IgD-negative memory B cell (primary cell): ENCODE measurements around the gene ROBO2. TPM values are rescaled to one million over a fixed set of nuclear protein-coding genes. Genes with fewer than 3 reads are reported as not detected.

Source experiments
- H3K27ac Mint-ChIP-seq, 3 donors: one replicate each; pipeline ENCODE4 v1.8.0; 2020 to 2022; ENCODE audit warnings: mild to moderate bottlenecking in 3 of 3, mixed read lengths in 3 of 3, moderate library complexity in 1 of 3
- H3K27me3 Mint-ChIP-seq: one replicate; pipeline ENCODE4 v1.8.0; 2021; ENCODE audit warnings: mixed read lengths
- H3K36me3 Mint-ChIP-seq: one replicate; pipeline ENCODE4 v1.8.0; 2020; ENCODE audit warnings: mild to moderate bottlenecking, mixed read lengths
- H3K4me1 Mint-ChIP-seq, 3 donors: one replicate each; pipeline ENCODE4 v1.8.0; 2020 to 2022; ENCODE audit warnings: mixed read lengths in 3 of 3, mild to moderate bottlenecking in 1 of 3
- H3K4me3 Mint-ChIP-seq, 4 donors: one replicate each; pipeline ENCODE4 v1.8.0; 2020 to 2022; ENCODE audit warnings: mild to moderate bottlenecking in 4 of 4, mixed read lengths in 4 of 4, moderate library complexity in 3 of 4
- H3K9me3 Mint-ChIP-seq, 3 donors: one replicate each; pipeline ENCODE4 v1.8.0; 2020 to 2021; ENCODE audit warnings: mixed read lengths in 3 of 3, mild to moderate bottlenecking in 1 of 3
- polyA plus RNA-seq: library from polyadenylated mRNA; unstranded; fragments of 300-500 nt; fragmentation: Illumina TruSeq; gene quantifications from one replicate; pipeline ENCODE4 v1.2.3, GENCODE V29; 2021

The ROBO2 gene
- polyA plus RNA-seq, 1 donor from 2014 or later: not detected

GRCh38 chr3:77467702-77468625 lies 428.1 kb downstream of the ROBO2 start:
- H3K4me1 Mint-ChIP-seq: no peaks in the 10 kb centered on the region
- no peak overlapping the region for H3K4me3 Mint-ChIP-seq
- no peaks in the 10 kb centered on the region for H3K36me3 Mint-ChIP-seq
- no peaks in the 10 kb centered on the region for H3K27me3 Mint-ChIP-seq
- H3K27ac Mint-ChIP-seq: no peak overlapping the region
- H3K9me3 Mint-ChIP-seq: peaks cover 0 to 22% (median 4%) of the 10 kb centered on the region in 3 donors

DNA sequence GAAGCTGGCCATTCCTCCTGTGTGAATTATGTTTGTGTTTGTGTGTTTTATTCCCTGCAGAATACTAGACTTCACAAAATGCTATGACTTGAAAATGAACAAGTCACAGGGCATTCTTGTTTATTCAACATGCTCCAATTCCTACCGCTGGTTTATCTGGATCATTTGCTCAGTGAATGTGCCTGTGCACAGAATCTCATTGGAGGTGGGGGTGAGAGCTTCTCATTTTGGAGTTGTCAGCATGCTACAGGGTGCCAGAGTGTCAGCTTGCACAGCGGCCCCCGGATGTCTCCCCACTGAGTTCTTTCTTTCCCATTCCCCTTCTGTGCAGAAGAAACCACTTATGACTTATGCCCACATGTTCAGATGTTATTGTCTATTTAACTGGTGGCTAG lies 428.7 kb downstream of the ROBO2 start:
- H3K4me3 Mint-ChIP-seq: no peak overlapping the region
- no peaks in the 10 kb centered on the region for H3K4me1 Mint-ChIP-seq
- no peaks in the 10 kb centered on the region for H3K36me3 Mint-ChIP-seq
- H3K9me3 Mint-ChIP-seq: peaks cover 0 to 23% (median 5%) of the 10 kb centered on the region in 3 donors
- no peak overlapping the region for H3K27ac Mint-ChIP-seq
- no peaks in the 10 kb centered on the region for H3K27me3 Mint-ChIP-seq

- H3K27me3 Mint-ChIP-seq: no peaks in the 10 kb centered on the region
- H3K4me1 Mint-ChIP-seq: no peaks in the 10 kb centered on the region
- H3K36me3 Mint-ChIP-seq: no peaks in the 10 kb centered on the region
- H3K4me3 Mint-ChIP-seq: no peak overlapping the region
- H3K9me3 Mint-ChIP-seq: peaks cover 3 to 14% (median 6%) of the 10 kb centered on the region in 3 donors
- no peak overlapping the region for H3K27ac Mint-ChIP-seq
These were observed 435.6 kb downstream of the ROBO2 start for GRCh38 chr3:77475507-77475906.

DNA sequence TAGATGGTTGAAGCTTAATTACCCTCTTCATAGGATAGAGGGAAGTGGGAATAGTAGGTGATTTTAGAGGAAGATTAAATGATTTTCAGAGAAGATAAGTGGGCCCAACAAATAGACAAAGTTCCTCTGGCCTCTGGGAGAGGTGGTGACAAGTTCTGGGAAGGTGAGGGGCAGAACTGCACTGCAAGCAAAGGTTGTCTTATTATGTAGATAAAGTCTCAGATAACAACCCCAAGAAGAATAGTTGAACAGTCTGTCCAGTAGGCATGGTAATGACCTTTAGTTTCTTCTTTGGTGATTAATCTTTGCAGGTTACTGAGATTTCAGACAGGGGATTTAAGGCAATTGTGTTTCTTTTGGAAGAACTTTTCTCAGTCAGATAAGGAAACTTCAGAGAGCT lies 439.1 kb downstream of the ROBO2 start:
- Mint-ChIP-seq H3K4me3 (no peak overlapping the region), H3K9me3 (peaks cover 2 to 6% (median 3%) of the 10 kb centered on the region in 3 donors), H3K36me3 (no peaks in the 10 kb centered on the region), H3K27ac (no peak overlapping the region), H3K27me3 (no peaks in the 10 kb centered on the region), H3K4me1 (no peaks in the 10 kb centered on the region)

GRCh38 chr3:77489216-77489615 lies 449.3 kb downstream of the ROBO2 start:
- Mint-ChIP-seq H3K27me3 (no peaks in the 10 kb centered on the region), H3K4me1 (no peaks in the 10 kb centered on the region), H3K9me3 (peaks cover 8 to 22% (median 8%) of the 10 kb centered on the region in 3 donors), H3K36me3 (no peaks in the 10 kb centered on the region), H3K4me3 (no peak overlapping the region), H3K27ac (no peak overlapping the region)

DNA sequence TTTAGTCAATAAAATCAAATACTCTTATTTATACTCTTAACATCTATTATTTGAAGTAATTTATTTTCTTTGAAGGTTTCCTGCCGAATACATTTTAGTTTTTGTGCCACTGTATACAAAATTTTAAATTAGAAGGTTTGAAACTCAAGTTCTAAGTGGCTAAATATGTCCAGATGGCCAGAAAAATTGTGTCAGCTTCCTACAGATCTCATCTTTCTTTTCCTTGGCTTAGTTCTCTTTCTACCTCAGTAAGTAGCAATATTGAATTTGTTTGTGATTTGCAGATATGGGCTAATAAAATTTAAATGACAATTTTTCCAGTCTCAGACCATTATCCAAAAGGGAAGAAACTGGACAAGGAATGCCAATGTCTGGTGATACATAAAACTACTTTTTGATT lies 452.1 kb downstream of the ROBO2 start:
- no peaks in the 10 kb centered on the region for H3K36me3 Mint-ChIP-seq
- no peak overlapping the region for H3K4me3 Mint-ChIP-seq
- H3K9me3 Mint-ChIP-seq: peaks cover 3 to 6% (median 4%) of the 10 kb centered on the region in 3 donors

DNA sequence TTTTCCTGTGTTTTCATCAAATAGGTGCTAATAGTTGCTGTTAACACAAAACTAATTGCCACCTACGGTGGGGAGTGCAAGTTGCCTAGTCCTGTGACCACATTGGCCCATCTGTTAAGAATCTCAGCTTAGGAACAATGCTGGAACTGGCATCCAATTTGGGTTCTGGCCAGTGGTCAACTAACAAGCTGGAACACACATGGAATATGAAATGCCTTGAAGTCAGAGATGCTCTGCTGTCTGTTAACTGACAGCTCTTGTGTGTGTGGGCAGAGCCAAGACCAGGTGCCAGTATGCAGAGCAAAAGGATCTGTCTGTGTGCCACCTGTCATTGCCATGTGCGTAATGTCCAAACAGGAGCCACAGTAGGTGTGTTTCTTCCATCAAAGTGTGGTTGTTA lies 460.8 kb downstream of the ROBO2 start:
- Mint-ChIP-seq H3K27me3 (no peaks in the 10 kb centered on the region), H3K36me3 (no peaks in the 10 kb centered on the region), H3K27ac (no peak overlapping the region), H3K4me1 (no peaks in the 10 kb centered on the region), H3K4me3 (no peak overlapping the region), H3K9me3 (peaks cover 0 to 7% (median 3%) of the 10 kb centered on the region in 3 donors)

More for the DNA sequence above, 452.1 kb downstream of the ROBO2 start:
- Mint-ChIP-seq H3K4me1 (no peaks in the 10 kb centered on the region), H3K27ac (no peak overlapping the region), H3K27me3 (no peaks in the 10 kb centered on the region)

DNA sequence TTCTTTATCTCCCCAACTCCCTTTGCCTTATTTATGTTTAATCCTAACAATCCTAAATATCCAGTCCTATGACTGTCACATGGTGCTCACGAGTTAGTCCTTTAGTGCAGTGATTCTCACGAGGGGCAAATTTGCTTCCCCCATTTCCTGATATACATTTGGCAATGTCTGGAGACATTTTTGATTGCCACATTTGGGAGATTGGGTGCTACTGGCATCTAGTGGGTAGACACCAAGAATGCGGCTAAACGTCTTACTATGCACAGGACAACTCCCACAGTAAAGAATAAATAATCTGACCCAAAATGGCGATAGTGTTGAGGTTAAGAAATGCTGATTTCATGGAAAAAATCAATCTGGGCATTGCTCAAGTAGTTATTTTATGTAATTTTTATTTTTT lies 466.5 kb downstream of the ROBO2 start:
- peaks cover 0 to 15% (median 2%) of the 10 kb centered on the region in 3 donors for H3K9me3 Mint-ChIP-seq
- H3K27me3 Mint-ChIP-seq: no peaks in the 10 kb centered on the region
- H3K27ac Mint-ChIP-seq: no peak overlapping the region
- no peak overlapping the region for H3K4me3 Mint-ChIP-seq
- H3K4me1 Mint-ChIP-seq: no peaks in the 10 kb centered on the region
- no peaks in the 10 kb centered on the region for H3K36me3 Mint-ChIP-seq

DNA sequence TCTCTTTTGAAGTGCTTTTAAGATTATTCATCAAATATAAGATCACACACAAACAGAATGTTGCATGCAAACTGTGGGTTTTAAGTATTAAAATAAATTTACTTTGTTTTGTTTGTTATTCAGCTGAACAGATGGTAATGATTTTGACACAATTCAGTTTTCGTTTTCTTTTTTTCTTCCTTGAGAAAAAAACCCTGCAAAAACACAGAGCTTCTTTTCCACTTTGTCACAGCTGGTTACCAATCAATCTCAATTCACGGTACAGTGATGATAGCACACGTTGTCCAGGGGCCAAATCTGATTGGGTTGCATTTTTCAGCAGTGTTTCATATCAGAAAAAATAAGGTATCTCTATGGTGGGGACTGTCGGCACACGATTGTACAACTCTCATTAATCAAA lies 473.6 kb downstream of the ROBO2 start:
- Mint-ChIP-seq H3K4me3 (no peak overlapping the region), H3K9me3 (peaks cover 0 to 17% (median 2%) of the 10 kb centered on the region in 3 donors), H3K4me1 (no peaks in the 10 kb centered on the region), H3K27me3 (no peaks in the 10 kb centered on the region), H3K36me3 (no peaks in the 10 kb centered on the region), H3K27ac (peak overlapping the region in 1 of 3 donors; percentile 39)

GRCh38 chr3:77514766-77515165 lies 474.9 kb downstream of the ROBO2 start:
- no peaks in the 10 kb centered on the region for H3K36me3 Mint-ChIP-seq

DNA sequence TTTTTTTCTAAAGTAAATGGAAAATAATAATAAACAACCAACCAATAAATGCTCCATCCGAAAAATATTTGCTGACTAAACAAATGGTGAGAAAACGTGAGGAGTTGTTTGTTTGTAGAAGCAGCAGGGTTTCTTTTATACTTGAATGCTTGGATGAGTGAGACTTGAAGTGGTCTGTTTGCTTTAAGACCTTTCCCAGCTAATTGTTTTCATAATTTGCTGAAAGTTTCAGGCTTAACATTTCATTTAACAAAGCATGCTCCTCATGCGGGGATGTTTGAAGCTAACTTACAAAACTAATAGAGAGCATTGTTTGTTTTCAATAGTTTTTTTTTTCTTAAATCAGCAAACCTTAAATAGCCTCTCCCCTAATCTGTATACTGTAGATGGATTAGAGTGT lies 484.6 kb downstream of the ROBO2 start:
- Mint-ChIP-seq H3K4me1 (no peaks in the 10 kb centered on the region), H3K4me3 (no peak overlapping the region), H3K27me3 (no peaks in the 10 kb centered on the region), H3K27ac (no peak overlapping the region), H3K36me3 (no peaks in the 10 kb centered on the region), H3K9me3 (peaks cover 5 to 20% (median 8%) of the 10 kb centered on the region in 3 donors)

More at GRCh38 chr3:77514766-77515165, 474.9 kb downstream of the ROBO2 start:
- H3K9me3 Mint-ChIP-seq: peaks cover 0 to 20% (median 3%) of the 10 kb centered on the region in 3 donors
- H3K27me3 Mint-ChIP-seq: no peaks in the 10 kb centered on the region
- H3K4me3 Mint-ChIP-seq: no peak overlapping the region
- no peaks in the 10 kb centered on the region for H3K4me1 Mint-ChIP-seq
- H3K27ac Mint-ChIP-seq: no peak overlapping the region

DNA sequence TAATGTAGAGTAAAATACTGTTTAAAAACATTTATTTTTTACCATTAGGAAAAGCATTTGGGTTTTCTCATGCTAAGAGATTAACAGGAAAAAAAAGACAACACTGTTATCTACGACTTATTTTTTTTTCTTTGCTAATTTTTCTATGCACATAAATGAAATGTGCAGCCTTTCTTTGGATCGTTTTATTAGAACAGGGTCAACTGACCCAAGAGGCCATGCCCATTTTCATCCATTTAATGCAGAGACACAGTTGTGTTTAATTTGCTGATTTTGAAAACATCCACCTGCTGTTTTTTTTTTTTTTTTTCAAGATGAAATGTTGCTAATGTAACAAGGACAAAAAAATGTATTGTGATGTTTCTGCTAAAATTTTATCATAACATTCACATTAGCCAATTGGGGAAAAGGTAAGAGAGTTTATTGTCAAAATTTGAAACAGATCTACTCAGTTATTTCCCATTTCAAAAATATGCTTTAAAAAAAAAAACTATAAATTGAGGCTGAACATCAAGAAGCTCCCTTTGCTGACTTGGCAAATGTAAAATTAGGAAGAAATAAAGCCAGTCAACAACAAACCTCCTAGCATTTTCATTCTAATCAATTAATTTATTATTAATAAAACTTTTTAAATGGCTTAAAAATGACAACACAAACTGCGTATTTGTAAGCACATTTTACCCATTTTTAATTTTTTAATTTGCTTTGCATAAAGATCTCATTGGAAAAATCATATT lies 485.2 kb downstream of the ROBO2 start:
- Mint-ChIP-seq H3K4me1 (no peaks in the 10 kb centered on the region), H3K27me3 (no peaks in the 10 kb centered on the region), H3K4me3 (no peak overlapping the region), H3K27ac (no peak overlapping the region), H3K36me3 (no peaks in the 10 kb centered on the region), H3K9me3 (peaks cover 4 to 15% (median 5%) of the 10 kb centered on the region in 3 donors)

DNA sequence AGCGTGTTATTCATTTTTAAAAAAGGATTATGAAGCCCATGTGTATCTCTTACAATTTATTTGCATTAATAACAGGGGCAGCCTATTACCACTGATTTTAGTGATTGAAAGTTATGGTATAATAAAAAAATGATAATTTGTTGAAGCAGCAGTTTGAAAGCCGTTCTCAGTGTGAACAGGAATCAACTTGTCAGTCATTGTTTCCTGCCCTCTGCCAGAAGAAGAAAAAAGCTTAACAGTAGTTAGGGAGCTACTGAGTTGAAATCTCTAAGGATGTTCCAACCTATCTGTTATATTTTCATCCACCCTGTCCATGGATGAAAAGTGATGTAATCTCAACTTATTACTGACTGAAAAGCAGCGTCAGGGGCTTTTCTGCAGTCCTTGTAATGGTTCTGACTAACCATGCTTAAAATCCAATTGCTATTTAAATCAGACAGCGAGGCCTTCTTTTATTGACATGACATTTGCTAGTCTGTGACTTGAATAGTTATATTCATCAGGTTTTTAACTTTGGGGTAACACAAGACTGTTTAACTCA lies 486.7 kb downstream of the ROBO2 start:
- no peaks in the 10 kb centered on the region for H3K36me3 Mint-ChIP-seq
- H3K27me3 Mint-ChIP-seq: no peaks in the 10 kb centered on the region
- peaks cover 3 to 17% (median 5%) of the 10 kb centered on the region in 3 donors for H3K9me3 Mint-ChIP-seq
- no peaks in the 10 kb centered on the region for H3K4me1 Mint-ChIP-seq
- H3K4me3 Mint-ChIP-seq: no peak overlapping the region
- H3K27ac Mint-ChIP-seq: no peak overlapping the region

GRCh38 chr3:77529522-77529921 lies 489.6 kb downstream of the ROBO2 start:
- Mint-ChIP-seq H3K4me3 (no peak overlapping the region), H3K36me3 (no peaks in the 10 kb centered on the region), H3K27ac (no peak overlapping the region), H3K9me3 (peaks cover 2 to 15% (median 5%) of the 10 kb centered on the region in 3 donors), H3K27me3 (no peaks in the 10 kb centered on the region), H3K4me1 (no peaks in the 10 kb centered on the region)

- Mint-ChIP-seq H3K4me1 (no peaks in the 10 kb centered on the region), H3K36me3 (no peaks in the 10 kb centered on the region), H3K9me3 (peaks cover 2 to 13% (median 7%) of the 10 kb centered on the region in 3 donors), H3K27ac (no peak overlapping the region), H3K4me3 (no peak overlapping the region), H3K27me3 (no peaks in the 10 kb centered on the region)
These were observed 491.0 kb downstream of the ROBO2 start for GRCh38 chr3:77530870-77531269.
